ENCODE results near the gene SLC26A8.
"Not testable (repeated sequence)": the region's sequence is repeated elsewhere in the genome, so short reads cannot be mapped to it uniquely, and the experiment has no call there.

SLC26A8 gene

DNA sequence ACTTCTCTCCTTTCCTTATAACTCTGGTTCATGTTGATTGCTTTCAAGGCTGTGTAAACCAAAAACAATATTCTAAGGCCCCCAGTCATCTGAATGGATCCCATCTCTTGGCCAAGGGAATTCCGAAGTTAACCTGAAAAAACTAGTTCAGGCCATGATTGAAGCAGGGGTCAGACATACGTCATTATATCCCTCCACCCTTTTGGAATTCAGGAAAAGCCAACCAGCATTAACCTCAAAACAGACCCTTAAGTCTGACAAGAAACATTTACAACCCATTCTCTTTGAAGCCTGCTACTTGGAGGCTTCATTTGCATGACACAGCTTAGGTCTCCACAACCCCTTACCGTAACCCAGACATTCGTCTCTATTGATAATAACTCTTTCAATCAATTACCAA, 39.7 kb downstream of the SLC26A8 start:
- TF ChIP-seq, protein P1, sequence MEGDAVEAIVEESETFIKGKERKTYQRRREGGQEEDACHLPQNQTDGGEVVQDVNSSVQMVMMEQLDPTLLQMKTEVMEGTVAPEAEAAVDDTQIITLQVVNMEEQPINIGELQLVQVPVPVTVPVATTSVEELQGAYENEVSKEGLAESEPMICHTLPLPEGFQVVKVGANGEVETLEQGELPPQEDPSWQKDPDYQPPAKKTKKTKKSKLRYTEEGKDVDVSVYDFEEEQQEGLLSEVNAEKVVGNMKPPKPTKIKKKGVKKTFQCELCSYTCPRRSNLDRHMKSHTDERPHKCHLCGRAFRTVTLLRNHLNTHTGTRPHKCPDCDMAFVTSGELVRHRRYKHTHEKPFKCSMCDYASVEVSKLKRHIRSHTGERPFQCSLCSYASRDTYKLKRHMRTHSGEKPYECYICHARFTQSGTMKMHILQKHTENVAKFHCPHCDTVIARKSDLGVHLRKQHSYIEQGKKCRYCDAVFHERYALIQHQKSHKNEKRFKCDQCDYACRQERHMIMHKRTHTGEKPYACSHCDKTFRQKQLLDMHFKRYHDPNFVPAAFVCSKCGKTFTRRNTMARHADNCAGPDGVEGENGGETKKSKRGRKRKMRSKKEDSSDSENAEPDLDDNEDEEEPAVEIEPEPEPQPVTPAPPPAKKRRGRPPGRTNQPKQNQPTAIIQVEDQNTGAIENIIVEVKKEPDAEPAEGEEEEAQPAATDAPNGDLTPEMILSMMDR (IDR thresholded peaks at IDR 0.05; ENCODE audit: insufficient read depth, low read depth, low read length, missing control alignments), result no peak
- no peak for DNase-seq (ENCODE audit: low read depth)
- H3K4me3 ChIP-seq (ENCODE audit: low read depth, low read length), result no peak overlapping the region

DNA sequence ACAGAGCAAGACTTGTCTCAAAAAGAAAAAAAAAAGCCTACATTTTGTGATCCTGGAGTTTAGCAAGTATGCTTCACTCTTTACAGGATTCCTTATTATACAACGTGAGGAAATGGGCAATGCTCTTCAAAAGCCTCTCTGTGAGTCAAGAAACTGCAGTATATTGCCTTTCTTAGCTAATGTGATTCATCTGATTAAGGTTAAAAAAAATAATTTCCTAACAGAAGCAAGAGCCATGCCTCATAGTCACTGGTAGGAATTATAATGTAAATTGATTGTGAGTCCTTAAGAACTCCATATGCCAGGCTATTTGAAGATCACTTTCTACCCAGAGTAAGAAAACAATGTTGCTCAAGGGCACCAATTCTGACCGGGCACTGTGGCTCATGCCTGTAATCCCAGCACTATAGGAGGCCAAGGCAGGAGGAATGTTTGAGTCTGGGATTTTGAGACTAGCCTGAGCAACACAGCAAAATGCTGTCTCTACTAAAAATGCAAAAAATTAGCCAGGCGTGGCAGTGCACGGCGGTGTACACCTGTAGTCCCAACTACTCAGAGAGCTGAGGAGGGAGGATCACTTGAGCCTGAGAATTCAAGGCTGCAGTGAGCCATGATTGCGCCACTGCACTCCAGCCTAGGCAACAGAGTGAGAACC, 43.3 kb downstream of the SLC26A8 start:
- DNase-seq (ENCODE audit: low read depth), result no peak
- H3K4me3 ChIP-seq (ENCODE audit: low read depth, low read length), result no peak overlapping the region
- TF ChIP-seq, protein P1 (IDR thresholded peaks at IDR 0.05; ENCODE audit: insufficient read depth, low read depth, low read length, missing control alignments), result no peak

DNA sequence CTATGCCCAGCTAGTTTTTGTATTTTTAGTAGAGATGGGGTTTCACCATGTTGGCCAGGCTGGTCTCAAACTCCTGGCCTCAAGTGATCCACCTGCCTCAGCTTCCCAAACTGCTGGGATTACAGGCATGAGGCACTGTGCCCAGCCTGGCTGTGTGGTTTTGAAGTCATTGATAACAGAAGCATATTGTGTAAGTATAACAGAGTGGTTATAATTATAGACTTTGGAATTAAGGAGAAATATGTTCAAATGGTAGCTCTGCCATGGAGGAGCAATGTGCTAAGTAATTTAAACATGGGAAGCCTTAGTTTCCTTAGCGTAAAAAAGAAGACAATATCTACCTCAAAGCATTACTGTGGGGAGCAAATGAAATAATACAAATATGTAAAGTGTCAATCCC, 44.3 kb downstream of the SLC26A8 start:
- not testable (repeated sequence) for DNase-seq (ENCODE audit: low read depth); H3K4me3 ChIP-seq (ENCODE audit: low read depth, low read length)

DNA sequence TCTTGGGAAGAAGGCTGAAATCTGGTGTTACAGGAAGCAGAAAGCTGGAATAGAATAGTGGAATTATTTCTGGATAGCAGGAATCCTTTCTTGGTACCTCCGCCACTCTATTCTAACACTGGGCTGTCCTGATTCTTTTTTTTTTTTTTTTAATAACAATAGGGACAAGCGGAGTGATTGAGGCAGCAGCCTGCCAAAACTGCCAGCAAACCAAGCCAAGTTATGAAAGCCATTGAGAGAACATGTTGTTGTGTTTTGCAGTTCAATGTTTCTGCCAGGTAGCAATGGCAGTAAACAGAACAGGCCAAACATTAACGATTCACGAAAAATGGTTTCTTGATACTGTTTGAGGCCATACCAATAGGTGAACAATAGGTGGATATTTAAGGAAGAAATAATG, 47.1 kb downstream of the SLC26A8 start:
- TF ChIP-seq, protein P1 (IDR thresholded peaks at IDR 0.05; ENCODE audit: insufficient read depth, low read depth, low read length, missing control alignments), result no peak
- H3K4me3 ChIP-seq (ENCODE audit: low read depth, low read length), result no peak overlapping the region
- no peak for DNase-seq (ENCODE audit: low read depth)

DNA sequence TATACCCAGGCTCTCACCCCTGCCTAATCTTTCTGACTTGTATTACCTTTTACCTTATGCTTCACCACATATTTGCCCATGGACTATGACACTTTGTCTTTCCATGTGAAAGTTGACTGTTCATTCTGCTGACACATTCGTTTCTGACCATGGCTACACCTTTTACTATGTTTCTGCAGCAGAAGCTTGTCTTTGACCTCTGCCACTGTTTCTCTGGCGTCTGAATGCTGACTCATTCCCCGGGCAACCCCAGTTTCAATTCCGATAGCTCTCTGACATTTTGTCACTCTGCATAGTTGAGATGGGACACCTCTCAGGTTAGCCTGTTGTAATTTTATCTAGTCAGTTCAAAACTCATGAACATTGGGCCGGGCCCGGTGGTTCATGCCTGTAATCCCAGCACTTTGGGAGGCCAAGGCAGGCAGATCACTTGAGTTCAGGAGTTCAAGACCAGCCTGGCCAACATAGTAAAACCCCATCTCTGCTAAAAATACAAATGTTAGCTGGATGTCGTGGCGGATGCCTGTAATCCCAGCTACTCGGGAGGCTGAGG, 50.7 kb downstream of the SLC26A8 start:
- peak; percentile 84 for DNase-seq (ENCODE audit: low read depth)
- no peak overlapping the region for H3K4me3 ChIP-seq (ENCODE audit: low read depth, low read length)
- TF ChIP-seq, protein P1 (IDR thresholded peaks at IDR 0.05; ENCODE audit: insufficient read depth, low read depth, low read length, missing control alignments), result no peak

DNA sequence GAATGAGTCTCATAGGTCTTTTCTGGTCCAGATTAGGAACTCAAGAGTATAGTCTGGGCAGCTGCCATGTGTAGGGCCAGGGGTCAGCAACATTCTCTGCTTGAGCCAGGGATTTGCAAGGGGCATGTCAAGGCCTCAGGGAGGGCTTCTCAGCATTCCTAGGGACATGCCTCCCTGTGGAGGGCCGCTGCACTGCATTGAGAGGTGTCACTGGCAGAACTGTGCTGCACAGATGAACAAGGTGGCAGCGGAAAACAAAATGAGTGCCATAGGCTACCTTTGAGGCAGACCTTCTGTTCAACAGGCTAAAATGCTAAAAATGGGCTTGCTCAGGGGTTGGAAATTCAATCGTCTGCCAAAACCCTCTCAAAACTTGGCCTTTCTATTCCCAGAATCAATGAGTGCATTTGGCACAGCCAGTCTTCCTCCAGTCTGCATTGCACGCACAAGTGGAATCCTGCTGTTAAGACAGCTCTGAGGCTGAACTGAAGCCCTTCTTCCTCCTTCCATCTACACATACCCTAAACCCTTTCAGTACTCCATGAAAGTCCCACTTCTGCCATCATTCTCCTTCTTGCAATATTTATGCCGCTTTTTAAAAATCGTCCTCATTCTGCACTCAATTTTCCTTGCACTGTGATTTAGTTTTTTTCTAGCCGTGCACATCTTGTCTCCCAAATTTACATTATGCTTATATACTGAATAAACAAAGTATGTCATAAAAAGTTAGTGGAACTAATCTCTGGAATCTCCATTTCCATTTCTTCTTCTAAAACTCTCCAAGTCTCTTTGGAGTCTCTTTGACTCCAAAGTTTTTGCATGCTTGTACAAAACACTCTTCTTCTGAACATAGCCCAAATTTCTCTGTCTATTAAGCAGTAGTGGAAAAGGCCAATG, 51.7 kb downstream of the SLC26A8 start:
- no peak overlapping the region for H3K4me3 ChIP-seq (ENCODE audit: low read depth, low read length)
- TF ChIP-seq, protein P1 (IDR thresholded peaks at IDR 0.05; ENCODE audit: insufficient read depth, low read depth, low read length, missing control alignments), result no peak
- DNase-seq (ENCODE audit: low read depth), result no peak

DNA sequence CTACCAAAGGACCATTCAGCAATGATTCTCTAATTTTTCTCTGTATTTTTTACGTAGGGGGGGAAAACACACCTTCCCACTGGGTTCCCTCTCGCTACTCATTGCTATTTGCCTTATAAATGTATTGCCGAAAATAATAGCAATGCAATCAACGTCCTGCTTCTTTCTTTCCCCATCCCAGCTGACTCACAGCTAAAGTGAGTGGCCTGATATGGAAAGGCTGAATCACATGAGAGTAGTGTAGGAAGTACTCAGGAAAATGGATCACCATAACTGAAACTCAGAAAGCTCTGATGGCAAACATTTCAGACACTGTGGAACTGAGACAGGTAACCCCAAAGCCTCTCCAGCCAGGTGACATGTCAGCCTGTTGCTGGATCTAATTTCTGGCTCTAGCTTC, 54.3 kb downstream of the SLC26A8 start:
- H3K4me3 ChIP-seq (ENCODE audit: low read depth, low read length), result no peak overlapping the region
- no peak for DNase-seq (ENCODE audit: low read depth)
- TF ChIP-seq, protein P1 (IDR thresholded peaks at IDR 0.05; ENCODE audit: insufficient read depth, low read depth, low read length, missing control alignments), result no peak
